HepG2 (cell line): ENCODE data around the gene CTSW. TPM values are rescaled to one million over a fixed set of nuclear protein-coding genes. Genes with fewer than 3 reads are reported as not detected.
A peak's percentile ranks its signal among the peaks of the same experiment; 100 is the strongest.

Source experiments
- ATF3 ChIP-seq: sonication (generic); formaldehyde crosslinking; IDR thresholded peaks from 2 replicates; pipeline ENCODE4 v1.4.0; 2020; ENCODE audit warnings: missing genetic modification reagents
- NFE2 ChIP-seq: sonication (generic); formaldehyde crosslinking; IDR thresholded peaks from 2 replicates; pipeline ENCODE4 v1.4.0; 2020; ENCODE audit warnings: missing genetic modification reagents
- NFYB ChIP-seq: sonication (generic); formaldehyde crosslinking; IDR thresholded peaks from 2 replicates; pipeline ENCODE4 v1.4.0; 2020; ENCODE audit warnings: missing genetic modification reagents
- PLRG1 ChIP-seq: fragments of 450-650 bp; conservative IDR thresholded peaks from 2 replicates; pipeline ENCODE4 v1.6.1; 2016
- PTBP1 ChIP-seq: fragments of 200-400 bp; formaldehyde crosslinking; IDR thresholded peaks from 2 replicates; pipeline ENCODE4 v1.6.1; 2018; ENCODE audit warnings: low read length, low read depth; ENCODE audit not compliant: poor library complexity, severe bottlenecking
- SIN3B ChIP-seq: fragments of 150-350 bp; IDR thresholded peaks from 2 replicates; pipeline ENCODE4 v1.6.1; 2014; ENCODE audit warnings: low read length
- TEF ChIP-seq: sonication (generic); formaldehyde crosslinking; IDR thresholded peaks from 2 replicates; pipeline ENCODE4 v1.5.0; 2020; ENCODE audit warnings: missing genetic modification reagents
- TFE3 ChIP-seq: IDR thresholded peaks from 2 replicates; pipeline ENCODE4 v1.6.1; 2016
- ZIK1 ChIP-seq: sonication (generic); formaldehyde crosslinking; IDR thresholded peaks from 2 replicates; pipeline ENCODE4 v1.5.0; 2020; ENCODE audit warnings: mild to moderate bottlenecking, low read depth, missing genetic modification reagents, borderline replicate concordance
- ZMAT5 ChIP-seq: sonication (generic); formaldehyde crosslinking; IDR thresholded peaks from 2 replicates; pipeline ENCODE4 v1.5.0; 2020; ENCODE audit warnings: mild to moderate bottlenecking, low read depth, missing genetic modification reagents, borderline replicate concordance
- ZNF124 ChIP-seq: sonication (generic); formaldehyde crosslinking; IDR thresholded peaks from 2 replicates; pipeline ENCODE4 v1.4.0; 2020; ENCODE audit warnings: missing genetic modification reagents
- ZNF224 ChIP-seq: sonication (generic); formaldehyde crosslinking; IDR thresholded peaks from 2 replicates; pipeline ENCODE4 v1.5.0; 2020; ENCODE audit warnings: mild to moderate bottlenecking, missing genetic modification reagents
- ZNF550 ChIP-seq: sonication (generic); formaldehyde crosslinking; IDR thresholded peaks from 2 replicates; pipeline ENCODE4 v1.4.0; 2020; ENCODE audit warnings: mild to moderate bottlenecking, missing genetic modification reagents, borderline replicate concordance
- ZNF652 ChIP-seq: IDR thresholded peaks from 2 replicates; pipeline ENCODE4 v1.6.1; 2016; ENCODE audit warnings: low read depth, borderline replicate concordance
- ZNF816 ChIP-seq: sonication (generic); formaldehyde crosslinking; IDR thresholded peaks from 2 replicates; pipeline ENCODE4 v1.8.0; 2022; ENCODE audit warnings: missing genetic modification reagents, mild to moderate bottlenecking, borderline replicate concordance
- polyA plus RNA-seq, 8 experiments: library from polyadenylated mRNA; depleted of rRNA in 3 of 8; stranded (reverse) in 7 of 8; unstranded in 1 of 8; fragments of >200 nt; fragmentation: Illumina TruSeq in 4 of 8; extraction: Trizol in 4 of 8; gene quantifications; 2 replicates each; pipeline versions ENCODE4 v1.2.1 to v1.2.3, GENCODE V29; 2011 to 2016; ENCODE audit warnings: low read depth in 4 of 8, missing spikeins in 1 of 8, mixed read lengths in 1 of 8; ENCODE audit not compliant: insufficient read depth in 1 of 8
- total RNA-seq, 5 experiments: library from RNA; depleted of rRNA; stranded (reverse); fragments of >200 nt; fragmentation: Illumina TruSeq; extraction: Trizol; gene quantifications; 2 replicates each; pipeline ENCODE4 v1.2.3, GENCODE V29; 2016; ENCODE audit warnings: low read depth in 1 of 5
- TF ChIP-seq, protein P1 (sequence below): IDR thresholded peaks from 2 replicates; pipeline ENCODE4 v1.6.1; 2016; ENCODE audit warnings: low read depth, missing genetic modification reagents, missing compliant biosample characterization
- TF ChIP-seq, protein P2 (sequence below), 2 experiments: sonication (generic) in 1 of 2; formaldehyde crosslinking in 1 of 2; IDR thresholded peaks; 2 replicates each; pipeline versions ENCODE4 v1.5.1 to v1.6.1; 2011 to 2020; ENCODE audit warnings: borderline replicate concordance in 1 of 2, low read depth in 1 of 2, low read length in 1 of 2, mild to moderate bottlenecking in 1 of 2, missing genetic modification reagents in 1 of 2, moderate library complexity in 1 of 2

CTSW gene
- total and polyA plus RNA-seq, 2 of the 13 experiments (the other 11 are each of a cell fraction or from before 2014, with no cell fraction given), result 0.09 TPM; not detected in 1

- TF ChIP-seq, protein P1, sequence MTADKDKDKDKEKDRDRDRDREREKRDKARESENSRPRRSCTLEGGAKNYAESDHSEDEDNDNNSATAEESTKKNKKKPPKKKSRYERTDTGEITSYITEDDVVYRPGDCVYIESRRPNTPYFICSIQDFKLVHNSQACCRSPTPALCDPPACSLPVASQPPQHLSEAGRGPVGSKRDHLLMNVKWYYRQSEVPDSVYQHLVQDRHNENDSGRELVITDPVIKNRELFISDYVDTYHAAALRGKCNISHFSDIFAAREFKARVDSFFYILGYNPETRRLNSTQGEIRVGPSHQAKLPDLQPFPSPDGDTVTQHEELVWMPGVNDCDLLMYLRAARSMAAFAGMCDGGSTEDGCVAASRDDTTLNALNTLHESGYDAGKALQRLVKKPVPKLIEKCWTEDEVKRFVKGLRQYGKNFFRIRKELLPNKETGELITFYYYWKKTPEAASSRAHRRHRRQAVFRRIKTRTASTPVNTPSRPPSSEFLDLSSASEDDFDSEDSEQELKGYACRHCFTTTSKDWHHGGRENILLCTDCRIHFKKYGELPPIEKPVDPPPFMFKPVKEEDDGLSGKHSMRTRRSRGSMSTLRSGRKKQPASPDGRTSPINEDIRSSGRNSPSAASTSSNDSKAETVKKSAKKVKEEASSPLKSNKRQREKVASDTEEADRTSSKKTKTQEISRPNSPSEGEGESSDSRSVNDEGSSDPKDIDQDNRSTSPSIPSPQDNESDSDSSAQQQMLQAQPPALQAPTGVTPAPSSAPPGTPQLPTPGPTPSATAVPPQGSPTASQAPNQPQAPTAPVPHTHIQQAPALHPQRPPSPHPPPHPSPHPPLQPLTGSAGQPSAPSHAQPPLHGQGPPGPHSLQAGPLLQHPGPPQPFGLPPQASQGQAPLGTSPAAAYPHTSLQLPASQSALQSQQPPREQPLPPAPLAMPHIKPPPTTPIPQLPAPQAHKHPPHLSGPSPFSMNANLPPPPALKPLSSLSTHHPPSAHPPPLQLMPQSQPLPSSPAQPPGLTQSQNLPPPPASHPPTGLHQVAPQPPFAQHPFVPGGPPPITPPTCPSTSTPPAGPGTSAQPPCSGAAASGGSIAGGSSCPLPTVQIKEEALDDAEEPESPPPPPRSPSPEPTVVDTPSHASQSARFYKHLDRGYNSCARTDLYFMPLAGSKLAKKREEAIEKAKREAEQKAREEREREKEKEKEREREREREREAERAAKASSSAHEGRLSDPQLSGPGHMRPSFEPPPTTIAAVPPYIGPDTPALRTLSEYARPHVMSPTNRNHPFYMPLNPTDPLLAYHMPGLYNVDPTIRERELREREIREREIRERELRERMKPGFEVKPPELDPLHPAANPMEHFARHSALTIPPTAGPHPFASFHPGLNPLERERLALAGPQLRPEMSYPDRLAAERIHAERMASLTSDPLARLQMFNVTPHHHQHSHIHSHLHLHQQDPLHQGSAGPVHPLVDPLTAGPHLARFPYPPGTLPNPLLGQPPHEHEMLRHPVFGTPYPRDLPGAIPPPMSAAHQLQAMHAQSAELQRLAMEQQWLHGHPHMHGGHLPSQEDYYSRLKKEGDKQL (CRISPR knock-in tag), result no peak
- TF ChIP-seq PLRG1 (no peak), ATF3 (CRISPR knock-in tag) (no peak), ZMAT5 (CRISPR knock-in tag) (no peak), SIN3B (no peak), TEF (CRISPR knock-in tag) (no peak), ZNF224 (CRISPR knock-in tag) (no peak; the same call in 1 of the 2 replicates), ZNF550 (CRISPR knock-in tag) (no peak), PTBP1 (no peak), ZIK1 (no peak), TFE3 (CRISPR knock-in tag) (no peak), NFE2 (CRISPR knock-in tag) (no peak), ZNF816 (CRISPR knock-in tag) (peak; percentile 85), ZNF124 (0 out of 2 replicates have a peak, but pooled peaks have one; percentile 47), ZNF652 (CRISPR knock-in tag) (no peak), NFYB (CRISPR knock-in tag) (peak; percentile 5; the same call in 1 of the 2 replicates)
- TF ChIP-seq, protein P2, sequence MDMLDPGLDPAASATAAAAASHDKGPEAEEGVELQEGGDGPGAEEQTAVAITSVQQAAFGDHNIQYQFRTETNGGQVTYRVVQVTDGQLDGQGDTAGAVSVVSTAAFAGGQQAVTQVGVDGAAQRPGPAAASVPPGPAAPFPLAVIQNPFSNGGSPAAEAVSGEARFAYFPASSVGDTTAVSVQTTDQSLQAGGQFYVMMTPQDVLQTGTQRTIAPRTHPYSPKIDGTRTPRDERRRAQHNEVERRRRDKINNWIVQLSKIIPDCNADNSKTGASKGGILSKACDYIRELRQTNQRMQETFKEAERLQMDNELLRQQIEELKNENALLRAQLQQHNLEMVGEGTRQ (IDR thresholded peaks at IDR 0.05; ENCODE audit: low read depth, low read length), result no peak
- TF ChIP-seq, protein P2 (CRISPR knock-in tag; IDR thresholded peaks at IDR 0.05; ENCODE audit: borderline replicate concordance), result no peak
Observed at GRCh38 chr11:65918211-65919140, 38.8 kb downstream of the CTSW start, which contains the start of gene C11orf68 (continued).
